Calu3 (cell line): ENCODE data around the gene ZNF626. TPM values are rescaled to one million over a fixed set of nuclear protein-coding genes. Genes with fewer than 3 reads are reported as not detected.

Experiments
- total RNA-seq: library from RNA; stranded (reverse); gene quantifications from 2 replicates; pipeline ENCODE4 v1.2.3, GENCODE V29; 2022

The ZNF626 gene
- total RNA-seq, 1 experiment from 2014 or later: not detected

Other genes with a start within 250 kb of the ZNF626 start
- 3.8 and 4.4 TPM in 2 replicates for gene ZNF737, start 95.8 kb downstream of the ZNF626 start, total RNA-seq
- gene ZNF66, start 114.7 kb upstream of the ZNF626 start, total RNA-seq: 5.1 and 5.5 TPM in 2 replicates